GM12874 (cell line): ENCODE data around the gene GANC.

Experiments used
- TF ChIP-seq, protein P1 (sequence below): IDR thresholded peaks from 2 replicates; pipeline ENCODE4 v1.5.1; 2011; ENCODE audit warnings: low read depth, mild to moderate bottlenecking, control low read depth, low read length, moderate library complexity; ENCODE audit not compliant: insufficient read depth

Gene GANC

DNA sequence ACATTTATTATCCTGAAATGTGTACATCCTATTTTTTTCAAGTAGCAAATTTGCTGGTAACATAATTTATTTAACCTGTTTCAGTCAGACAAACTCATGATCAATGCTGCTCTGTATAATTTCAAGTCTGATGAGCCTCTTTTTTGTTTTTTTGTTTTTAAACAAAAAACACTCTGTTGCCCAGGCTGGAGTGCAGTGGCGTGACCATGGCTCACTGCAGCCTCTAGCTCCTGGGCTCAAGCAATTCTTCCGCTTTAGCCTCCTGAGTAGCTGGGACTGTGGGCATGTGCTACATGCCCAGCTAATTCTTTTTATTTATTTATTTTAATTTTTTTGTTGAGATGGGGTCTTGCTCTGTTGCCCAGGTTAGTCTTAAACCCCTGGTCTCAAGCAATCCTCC is 46.2 kb downstream of the GANC start:
- TF ChIP-seq, protein P1, sequence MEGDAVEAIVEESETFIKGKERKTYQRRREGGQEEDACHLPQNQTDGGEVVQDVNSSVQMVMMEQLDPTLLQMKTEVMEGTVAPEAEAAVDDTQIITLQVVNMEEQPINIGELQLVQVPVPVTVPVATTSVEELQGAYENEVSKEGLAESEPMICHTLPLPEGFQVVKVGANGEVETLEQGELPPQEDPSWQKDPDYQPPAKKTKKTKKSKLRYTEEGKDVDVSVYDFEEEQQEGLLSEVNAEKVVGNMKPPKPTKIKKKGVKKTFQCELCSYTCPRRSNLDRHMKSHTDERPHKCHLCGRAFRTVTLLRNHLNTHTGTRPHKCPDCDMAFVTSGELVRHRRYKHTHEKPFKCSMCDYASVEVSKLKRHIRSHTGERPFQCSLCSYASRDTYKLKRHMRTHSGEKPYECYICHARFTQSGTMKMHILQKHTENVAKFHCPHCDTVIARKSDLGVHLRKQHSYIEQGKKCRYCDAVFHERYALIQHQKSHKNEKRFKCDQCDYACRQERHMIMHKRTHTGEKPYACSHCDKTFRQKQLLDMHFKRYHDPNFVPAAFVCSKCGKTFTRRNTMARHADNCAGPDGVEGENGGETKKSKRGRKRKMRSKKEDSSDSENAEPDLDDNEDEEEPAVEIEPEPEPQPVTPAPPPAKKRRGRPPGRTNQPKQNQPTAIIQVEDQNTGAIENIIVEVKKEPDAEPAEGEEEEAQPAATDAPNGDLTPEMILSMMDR: no peak

DNA sequence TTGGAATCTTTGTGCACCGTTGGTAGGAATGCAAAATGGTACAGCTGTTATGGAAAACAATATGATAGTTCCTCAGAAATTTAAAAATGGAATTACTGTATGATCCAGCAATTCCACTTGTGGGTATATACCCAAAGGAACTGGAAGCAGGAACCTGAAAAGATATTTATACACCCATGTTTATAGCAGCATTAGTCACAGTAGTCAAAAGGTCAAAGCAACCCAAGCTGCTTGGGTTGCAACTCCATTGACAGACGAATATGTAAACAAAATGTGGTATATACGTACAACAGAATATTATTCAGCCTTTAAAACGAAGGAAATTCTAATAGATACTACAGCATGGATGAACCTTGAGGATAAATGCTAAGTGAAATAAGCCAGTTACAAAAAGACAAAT is 51.3 kb downstream of the GANC start:
- TF ChIP-seq, protein P1: no peak

DNA sequence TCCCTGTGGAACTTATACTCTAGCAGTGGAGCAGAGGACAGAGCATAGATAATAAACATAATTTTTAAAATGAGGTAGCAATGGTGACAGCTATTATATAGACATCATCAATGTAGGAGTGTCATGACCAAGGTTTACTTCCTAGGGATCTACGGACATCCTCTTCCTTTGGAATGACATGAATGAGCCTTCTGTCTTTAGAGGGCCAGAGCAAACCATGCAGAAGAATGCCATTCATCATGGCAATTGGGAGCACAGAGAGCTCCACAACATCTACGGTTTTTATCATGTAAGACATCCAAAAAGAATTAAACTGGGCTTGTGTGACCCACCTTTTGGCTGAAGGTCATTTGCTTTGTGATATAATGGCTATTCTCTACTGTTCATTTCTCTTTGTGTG is 56.2 kb downstream of the GANC start:
- TF ChIP-seq, protein P1: no peak

DNA sequence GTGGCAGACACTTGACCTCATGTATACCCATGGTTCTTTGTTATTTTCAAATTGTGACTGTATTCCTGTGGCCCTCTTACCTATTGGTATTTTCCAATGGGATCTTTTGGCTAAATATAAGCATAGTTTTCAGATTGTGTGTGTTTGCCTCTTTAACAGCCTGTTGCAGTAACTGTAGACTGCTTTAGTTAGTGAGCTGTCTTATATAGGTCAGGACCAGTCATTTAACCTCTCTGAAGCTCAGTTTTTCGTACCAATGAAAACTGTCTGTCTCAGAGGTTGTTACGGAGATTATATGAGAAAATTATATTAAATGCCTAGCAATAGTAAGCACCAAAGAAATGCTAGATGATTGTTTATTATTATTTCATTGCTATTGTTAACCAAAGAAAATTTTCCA is 57.0 kb downstream of the GANC start:
- TF ChIP-seq, protein P1: no peak

DNA sequence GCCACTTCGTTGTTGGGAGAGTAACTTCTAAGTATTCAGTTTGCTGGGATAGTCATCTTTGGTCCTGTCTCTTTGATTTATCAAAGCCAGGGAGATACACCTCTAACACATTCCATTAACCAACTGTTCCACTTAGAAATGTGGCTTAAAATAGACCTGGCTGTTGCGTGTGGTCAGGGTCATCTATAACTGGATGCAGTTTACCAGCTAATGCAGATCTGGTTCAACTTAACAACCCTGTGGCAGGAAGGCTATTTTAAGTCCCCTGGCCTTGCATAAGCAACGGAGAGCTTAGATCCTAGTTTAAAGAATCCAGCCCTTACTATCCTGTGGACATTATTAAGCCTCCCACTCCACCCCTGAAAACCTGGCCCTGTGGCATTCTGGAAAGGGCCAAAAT is 58.2 kb downstream of the GANC start:
- TF ChIP-seq, protein P1: no peak

DNA sequence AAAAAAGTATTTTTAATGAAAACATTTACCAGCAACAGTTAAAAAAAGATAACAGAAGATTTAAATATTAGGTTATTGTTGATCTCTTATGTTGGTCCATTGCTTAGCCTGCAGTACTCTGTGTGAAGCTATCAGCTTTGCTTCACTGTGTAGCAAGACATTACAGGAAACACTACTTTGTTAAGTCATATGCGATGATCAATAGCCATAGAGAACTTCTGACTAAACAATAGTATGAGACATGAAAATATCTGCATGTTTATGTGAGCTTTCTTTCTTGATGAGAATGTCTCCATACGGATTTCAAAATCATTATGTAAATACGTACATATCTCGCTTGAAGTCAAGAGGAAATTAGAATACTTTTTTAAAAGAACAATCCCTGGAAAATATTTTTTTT is 59.3 kb downstream of the GANC start:
- TF ChIP-seq, protein P1: no peak

DNA sequence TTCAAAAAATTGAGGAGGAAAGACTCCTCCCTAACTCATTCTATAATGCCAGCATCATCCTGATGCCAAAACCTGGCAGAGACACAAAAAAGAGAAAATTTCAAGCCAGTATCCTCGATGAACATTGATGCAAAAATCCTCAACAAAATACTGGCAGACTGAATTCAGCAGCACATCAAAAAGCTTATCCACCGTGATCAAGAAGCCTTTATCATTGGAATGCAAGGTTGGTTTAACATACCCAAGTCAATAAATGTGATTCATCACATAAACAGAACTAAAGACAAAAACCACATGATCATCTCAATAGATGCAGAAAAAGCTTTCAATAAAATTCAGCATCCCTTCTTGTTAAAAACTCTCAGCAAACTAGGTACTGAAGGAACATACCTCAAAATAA is 62.1 kb downstream of the GANC start:
- TF ChIP-seq, protein P1: no peak

DNA sequence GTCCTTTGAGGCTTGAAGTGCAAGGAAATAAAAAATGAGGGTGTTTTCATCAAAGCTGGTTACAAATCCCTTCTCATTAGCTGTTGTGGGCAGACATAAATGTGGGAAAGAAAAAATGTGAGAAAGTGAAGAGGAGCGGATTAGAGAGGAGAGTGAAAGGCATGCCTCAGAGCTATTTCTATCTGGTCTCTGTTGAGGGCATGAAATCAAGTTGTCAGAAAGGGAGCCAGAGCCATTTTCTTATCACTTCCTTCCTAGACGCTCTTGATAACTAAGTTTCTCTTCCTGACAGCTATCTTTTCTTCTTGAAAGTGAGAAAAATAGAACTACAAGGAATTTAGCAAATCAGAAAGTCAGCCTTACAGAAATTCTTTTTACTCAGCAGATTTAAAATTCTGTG is 65.5 kb downstream of the GANC start:
- TF ChIP-seq, protein P1: no peak
